Mucosa of rectum (tissue), 2 donors: ENCODE results near the gene CCDC198.

Experiments used
- H3K27ac ChIP-seq, 2 donors: one replicate each; pipeline ENCODE4 v1.7.0; 2013; ENCODE audit warnings: inconsistent platforms in 2 of 2, low read depth in 2 of 2, low read length in 2 of 2
- H3K27me3 ChIP-seq, 2 donors: one replicate each; pipeline ENCODE4 v1.7.0; 2013; ENCODE audit warnings: low read length in 2 of 2; ENCODE audit not compliant: control insufficient read depth in 2 of 2, insufficient read depth in 2 of 2
- H3K36me3 ChIP-seq, 2 donors: one replicate each; pipeline ENCODE4 v1.7.0; 2013; ENCODE audit warnings: low read length in 2 of 2; ENCODE audit not compliant: control insufficient read depth in 2 of 2, insufficient read depth in 2 of 2
- H3K4me1 ChIP-seq, 2 donors: one replicate each; pipeline ENCODE4 v1.7.0; 2013; ENCODE audit warnings: low read length in 2 of 2, mild to moderate bottlenecking in 1 of 2; ENCODE audit not compliant: control insufficient read depth in 2 of 2, insufficient read depth in 2 of 2
- H3K4me3 ChIP-seq, 2 donors: one replicate each; pipeline ENCODE4 v1.7.0; 2013; ENCODE audit warnings: low read length in 2 of 2
- H3K9ac ChIP-seq, 2 donors: one replicate each; pipeline ENCODE4 v1.7.0; 2013; ENCODE audit warnings: low read length in 2 of 2, low read depth in 1 of 2, mild to moderate bottlenecking in 1 of 2
- H3K9me3 ChIP-seq, 2 donors: one replicate each; pipeline ENCODE4 v1.7.0; 2013; ENCODE audit warnings: low read length in 2 of 2; ENCODE audit not compliant: control insufficient read depth in 2 of 2
- donor health status: healthy.
- donor health status: Normal muscosa, but diverticular disease.

The CCDC198 gene

DNA sequence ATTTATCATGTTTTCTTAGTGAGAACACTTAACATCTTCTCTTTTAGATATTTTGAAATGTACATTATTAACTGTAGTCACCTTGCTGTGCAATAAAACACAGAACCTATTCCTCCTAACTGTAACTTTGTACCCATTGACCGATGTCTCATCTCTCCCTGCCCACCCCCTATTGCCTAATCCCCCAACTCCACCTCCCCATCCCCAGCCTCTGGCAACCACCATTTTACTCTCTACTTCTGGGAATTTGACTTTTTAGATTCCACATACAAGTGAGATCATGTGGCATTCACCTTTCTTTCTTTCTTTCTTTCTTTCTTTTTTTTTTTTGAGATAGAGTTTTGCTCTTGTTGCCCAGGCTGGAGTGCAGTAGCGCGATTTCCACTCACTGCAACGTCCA, 4.4 kb upstream of the CCDC198 start:
- Histone ChIP-seq H3K36me3 (no peaks in the 10 kb centered on the region), H3K9ac (no peak overlapping the region), H3K9me3 (no peaks in the 10 kb centered on the region), H3K27ac (no peak overlapping the region), H3K27me3 (no peaks in the 10 kb centered on the region), H3K4me1 (no peaks in the 10 kb centered on the region), H3K4me3 (no peak overlapping the region)

DNA sequence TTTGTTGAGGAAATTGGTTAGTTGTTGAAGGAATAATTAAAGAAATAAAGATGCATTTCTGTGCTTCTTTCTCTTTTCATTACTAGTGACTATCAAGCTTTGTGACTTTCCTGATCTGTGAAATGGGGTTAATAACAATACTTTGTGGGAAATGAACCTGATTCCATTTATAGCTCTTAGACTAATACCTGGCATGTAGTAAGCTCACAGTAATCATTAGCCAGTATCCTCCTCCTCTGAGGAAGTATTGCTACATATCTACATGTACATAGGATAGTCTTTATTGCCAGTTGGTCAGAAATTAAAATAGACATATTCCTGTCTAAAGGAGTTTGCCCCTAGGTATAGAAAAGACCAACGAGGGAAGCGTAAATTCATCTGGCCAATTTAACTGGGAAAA, 1.8 kb upstream of the CCDC198 start:
- Histone ChIP-seq H3K9ac (no peak overlapping the region), H3K27me3 (no peaks in the 10 kb centered on the region), H3K4me3 (no peak overlapping the region), H3K36me3 (no peaks in the 10 kb centered on the region), H3K4me1 (no peaks in the 10 kb centered on the region), H3K9me3 (no peaks in the 10 kb centered on the region), H3K27ac (no peak overlapping the region)

DNA sequence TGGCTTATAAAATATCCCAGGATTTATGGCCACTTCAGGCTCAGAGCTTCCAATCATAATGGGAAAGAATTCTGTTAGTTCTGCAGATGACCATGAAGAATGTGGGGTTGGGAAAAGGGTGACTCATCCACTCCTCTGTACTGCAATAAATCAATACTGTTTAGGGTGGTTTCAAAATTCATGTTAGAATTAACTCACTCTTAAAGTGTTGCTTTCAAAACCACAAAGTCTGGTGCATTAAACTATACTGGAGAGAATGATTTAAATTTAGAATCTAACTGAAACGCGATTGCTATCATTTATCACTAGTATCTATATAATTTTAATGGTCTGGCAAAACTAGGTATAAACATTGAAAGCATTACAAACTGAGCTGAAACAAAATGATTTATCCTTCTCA, 798 bp downstream of the CCDC198 start:
- no peak overlapping the region for H3K4me3 ChIP-seq
- no peak overlapping the region for H3K27ac ChIP-seq
- H3K9me3 ChIP-seq, result no peaks in the 10 kb centered on the region
- no peak overlapping the region for H3K9ac ChIP-seq
- H3K27me3 ChIP-seq, result no peaks in the 10 kb centered on the region
- H3K4me1 ChIP-seq, result no peaks in the 10 kb centered on the region
- no peaks in the 10 kb centered on the region for H3K36me3 ChIP-seq

DNA sequence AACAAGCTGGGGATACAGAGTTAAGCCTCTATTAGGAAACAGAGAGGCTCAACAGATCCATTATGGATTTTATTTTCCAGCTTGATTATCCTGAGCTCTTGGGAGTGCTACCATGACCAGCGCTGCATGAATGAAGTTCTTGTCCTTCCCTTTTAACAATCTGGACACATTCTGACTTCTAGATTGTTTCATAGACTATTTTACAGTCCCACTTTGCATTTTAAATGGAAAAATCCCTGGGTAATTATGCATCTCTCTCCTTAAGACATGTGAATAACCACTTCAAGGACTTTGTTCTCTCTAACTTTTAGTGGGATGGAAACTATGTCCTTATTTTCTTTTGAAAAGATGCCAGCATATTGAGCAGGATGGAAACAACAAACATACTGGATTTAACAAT, 2.0 kb downstream of the CCDC198 start:
- Histone ChIP-seq H3K4me3 (no peak overlapping the region), H3K27me3 (no peaks in the 10 kb centered on the region), H3K36me3 (no peaks in the 10 kb centered on the region), H3K9me3 (no peaks in the 10 kb centered on the region), H3K4me1 (no peaks in the 10 kb centered on the region), H3K27ac (no peak overlapping the region), H3K9ac (no peak overlapping the region)

DNA sequence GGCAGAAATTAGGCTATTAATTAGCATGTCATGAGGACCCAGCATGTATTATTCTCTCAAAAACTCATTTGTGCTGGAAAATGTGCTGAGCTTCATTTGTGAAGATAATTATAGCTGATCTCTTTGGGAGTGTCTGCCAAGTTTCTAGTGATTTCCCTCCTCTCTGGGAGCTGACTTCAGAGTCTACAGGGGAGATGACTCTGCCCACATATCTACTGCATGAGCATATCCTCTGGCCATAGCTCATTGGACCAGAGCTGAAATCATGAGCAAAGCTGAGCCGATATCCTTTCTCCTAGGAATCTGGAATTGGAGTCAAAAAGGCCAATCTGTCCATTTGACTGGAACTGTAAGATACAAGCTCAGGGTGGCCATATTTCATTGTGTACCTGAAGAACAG, 5.9 kb downstream of the CCDC198 start:
- Histone ChIP-seq H3K27me3 (no peaks in the 10 kb centered on the region), H3K27ac (no peak overlapping the region), H3K9me3 (no peaks in the 10 kb centered on the region), H3K9ac (no peak overlapping the region), H3K4me1 (no peaks in the 10 kb centered on the region), H3K36me3 (no peaks in the 10 kb centered on the region), H3K4me3 (no peak overlapping the region)

- Histone ChIP-seq H3K27me3 (no peaks in the 10 kb centered on the region), H3K27ac (no peak overlapping the region), H3K36me3 (no peaks in the 10 kb centered on the region), H3K9ac (no peak overlapping the region), H3K4me1 (no peaks in the 10 kb centered on the region), H3K9me3 (no peaks in the 10 kb centered on the region), H3K4me3 (no peak overlapping the region)
Observed at GRCh38 chr14:57486767-57487379, 6.8 kb downstream of the CCDC198 start.

DNA sequence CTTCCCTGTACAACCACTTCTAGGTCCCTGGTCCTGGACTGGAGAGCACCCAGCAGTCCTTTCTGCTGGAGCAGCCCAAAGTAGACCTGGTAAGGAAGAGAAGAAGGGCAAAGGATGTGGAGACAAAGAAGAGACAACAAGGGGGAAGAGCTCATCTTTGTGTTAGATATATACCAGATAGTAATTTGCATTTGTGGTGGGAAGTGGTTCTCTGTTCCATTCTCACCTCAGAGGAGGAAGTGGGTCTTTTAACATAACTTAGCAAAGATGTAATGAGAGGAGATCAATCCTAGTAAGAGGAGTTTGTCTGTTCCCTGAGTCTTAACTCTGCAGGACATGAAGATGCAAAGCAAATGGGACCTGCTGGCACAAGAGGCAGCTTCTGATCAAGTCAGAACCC, 8.0 kb downstream of the CCDC198 start:
- H3K9ac ChIP-seq, result no peak overlapping the region
- H3K27me3 ChIP-seq, result no peaks in the 10 kb centered on the region
- no peak overlapping the region for H3K4me3 ChIP-seq
- no peak overlapping the region for H3K27ac ChIP-seq
- no peaks in the 10 kb centered on the region for H3K9me3 ChIP-seq
- no peaks in the 10 kb centered on the region for H3K4me1 ChIP-seq
- no peaks in the 10 kb centered on the region for H3K36me3 ChIP-seq

DNA sequence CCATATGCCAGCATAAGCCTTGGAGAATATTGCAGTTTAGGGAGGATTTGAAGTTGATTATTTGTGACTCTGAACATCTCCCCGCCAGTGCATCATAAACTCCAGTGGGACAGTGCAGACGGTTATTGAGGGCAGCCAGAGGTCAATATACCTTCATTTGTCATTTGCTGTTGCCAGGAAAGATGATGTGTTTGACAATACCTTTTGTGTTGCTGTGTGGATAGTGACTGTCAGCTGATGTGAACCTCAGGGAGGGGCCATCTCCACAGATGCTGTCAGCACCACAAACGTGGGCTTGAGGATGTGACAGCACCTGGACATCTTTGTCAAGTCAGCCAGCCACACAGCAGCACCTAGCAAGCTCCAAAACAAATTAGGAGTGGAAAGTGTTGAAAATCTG, 11.5 kb downstream of the CCDC198 start:
- H3K36me3 ChIP-seq, result no peaks in the 10 kb centered on the region
- no peaks in the 10 kb centered on the region for H3K9me3 ChIP-seq
- no peak overlapping the region for H3K4me3 ChIP-seq
- no peak overlapping the region for H3K27ac ChIP-seq
- H3K4me1 ChIP-seq, result no peaks in the 10 kb centered on the region
- H3K9ac ChIP-seq, result no peak overlapping the region
- no peaks in the 10 kb centered on the region for H3K27me3 ChIP-seq

- H3K27me3 ChIP-seq, result no peaks in the 10 kb centered on the region
- no peaks in the 10 kb centered on the region for H3K36me3 ChIP-seq
- H3K27ac ChIP-seq, result no peak overlapping the region
- H3K9ac ChIP-seq, result no peak overlapping the region
- H3K4me1 ChIP-seq, result no peaks in the 10 kb centered on the region
- no peaks in the 10 kb centered on the region for H3K9me3 ChIP-seq
- H3K4me3 ChIP-seq, result no peak overlapping the region
Observed at GRCh38 chr14:57480051-57480450, 13.6 kb downstream of the CCDC198 start.

DNA sequence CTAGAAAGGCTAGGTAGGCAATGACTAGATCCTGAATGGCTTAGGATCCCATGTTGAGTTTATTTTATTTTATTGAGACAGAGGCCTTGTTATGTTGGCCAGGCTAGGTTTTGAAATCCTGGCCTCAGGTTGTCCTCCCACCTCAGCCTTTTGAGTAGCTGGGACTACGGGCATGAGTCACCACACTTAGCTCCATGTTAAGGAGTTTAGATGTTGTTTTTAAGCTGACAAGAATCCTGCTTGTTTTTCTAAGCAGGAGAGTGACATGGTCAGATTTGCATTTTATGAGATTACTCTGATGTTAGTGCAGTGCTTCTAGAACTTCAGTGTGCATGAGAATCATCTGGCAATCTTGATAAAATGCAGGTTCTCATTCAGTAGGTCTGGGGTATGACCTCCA, 14.5 kb downstream of the CCDC198 start:
- Histone ChIP-seq H3K4me1 (no peaks in the 10 kb centered on the region), H3K4me3 (no peak overlapping the region), H3K9ac (no peak overlapping the region), H3K9me3 (no peaks in the 10 kb centered on the region), H3K27me3 (no peaks in the 10 kb centered on the region), H3K36me3 (no peaks in the 10 kb centered on the region), H3K27ac (no peak overlapping the region)

GRCh38 chr14:57478050-57478449, 15.6 kb downstream of the CCDC198 start:
- Histone ChIP-seq H3K9ac (no peak overlapping the region), H3K36me3 (no peaks in the 10 kb centered on the region), H3K4me3 (no peak overlapping the region), H3K9me3 (no peaks in the 10 kb centered on the region), H3K27ac (no peak overlapping the region), H3K4me1 (no peaks in the 10 kb centered on the region), H3K27me3 (no peaks in the 10 kb centered on the region)
